ENCODE data around the gene CCDC188. TPM values are rescaled to one million over a fixed set of nuclear protein-coding genes. Genes with fewer than 3 reads are reported as not detected.

CCDC188 gene
- polyA plus RNA-seq, 1 donor from 2014 or later: not detected

GRCh38 chr22:20147237-20147988, 3.4 kb downstream of the CCDC188 start:
- no peak overlapping the region for H3K9ac ChIP-seq (ENCODE audit: low read length)
- H3K9me2 ChIP-seq (ENCODE audit: insufficient read depth, low read length): no peaks in the 10 kb centered on the region
- no peak overlapping the region for H3K27ac ChIP-seq (ENCODE audit: low read length)
- no peak overlapping the region for H2AFZ ChIP-seq (ENCODE audit: low read depth, low read length)
- H3K79me2 ChIP-seq (replicated peaks; ENCODE audit: insufficient read depth, low read length): no peaks in the 10 kb centered on the region
- H3K9me3 ChIP-seq (ENCODE audit: low read length): no peaks in the 10 kb centered on the region
- no peaks in the 10 kb centered on the region for H3K36me3 ChIP-seq (ENCODE audit: insufficient read depth, low read length)
- TF ChIP-seq SMC3 (conservative IDR thresholded peaks at IDR 0.05; ENCODE audit: poor library complexity): no peak
- no peak for TF ChIP-seq EP300 (conservative IDR thresholded peaks at IDR 0.05; ENCODE audit: poor library complexity, severe bottlenecking)
- TF ChIP-seq RAD21 (conservative IDR thresholded peaks at IDR 0.05): no peak
- no peak for TF ChIP-seq POLR2AphosphoS5 (IDR thresholded peaks at IDR 0.05)
- no peak for TF ChIP-seq TAF1 (IDR thresholded peaks at IDR 0.05; ENCODE audit: low read depth)
- TF ChIP-seq CTCF (IDR thresholded peaks at IDR 0.05; ENCODE audit: poor library complexity, severe bottlenecking): no peak
- TF ChIP-seq MXI1 (conservative IDR thresholded peaks at IDR 0.05; ENCODE audit: poor library complexity, severe bottlenecking): no peak
- no peak for TF ChIP-seq REST (IDR thresholded peaks at IDR 0.05; ENCODE audit: borderline replicate concordance)
- TF ChIP-seq EZH2 (IDR thresholded peaks at IDR 0.05; ENCODE audit: borderline replicate concordance, insufficient read depth, low read length, poor library complexity, severe bottlenecking): no peak
- no peaks in the 10 kb centered on the region for H3K27me3 ChIP-seq (ENCODE audit: insufficient read depth, low read depth, low read length)
- no peak overlapping the region for H3K4me2 ChIP-seq (ENCODE audit: low read length)
- no peaks in the 10 kb centered on the region for H3F3A ChIP-seq (ENCODE audit: insufficient read depth, low read length, poor library complexity, severe bottlenecking)
- H3K4me3 ChIP-seq (ENCODE audit: low read length): no peak overlapping the region
- no peaks in the 10 kb centered on the region for H4K20me1 ChIP-seq (ENCODE audit: insufficient read depth)

- Histone ChIP-seq H3K79me2 (replicated peaks; ENCODE audit: insufficient read depth, low read length) (no peaks in the 10 kb centered on the region), H3K36me3 (ENCODE audit: insufficient read depth, low read length) (no peaks in the 10 kb centered on the region), H3F3A (ENCODE audit: insufficient read depth, low read length, poor library complexity, severe bottlenecking) (no peaks in the 10 kb centered on the region), H3K4me3 (ENCODE audit: low read length) (no peak overlapping the region), H2AFZ (ENCODE audit: low read depth, low read length) (no peak overlapping the region), H3K27me3 (ENCODE audit: insufficient read depth, low read depth, low read length) (no peaks in the 10 kb centered on the region), H3K27ac (ENCODE audit: low read length) (no peak overlapping the region), H3K9me3 (ENCODE audit: low read length) (no peaks in the 10 kb centered on the region), H3K9me2 (ENCODE audit: insufficient read depth, low read length) (no peaks in the 10 kb centered on the region), H4K20me1 (ENCODE audit: insufficient read depth) (no peaks in the 10 kb centered on the region), H3K4me2 (ENCODE audit: low read length) (no peak overlapping the region), H3K9ac (ENCODE audit: low read length) (no peak overlapping the region)
- TF ChIP-seq EP300 (conservative IDR thresholded peaks at IDR 0.05; ENCODE audit: poor library complexity, severe bottlenecking) (no peak), SMC3 (conservative IDR thresholded peaks at IDR 0.05; ENCODE audit: poor library complexity) (no peak), CTCF (IDR thresholded peaks at IDR 0.05; ENCODE audit: poor library complexity, severe bottlenecking) (no peak), RAD21 (conservative IDR thresholded peaks at IDR 0.05) (no peak), TAF1 (IDR thresholded peaks at IDR 0.05; ENCODE audit: low read depth) (no peak), MXI1 (conservative IDR thresholded peaks at IDR 0.05; ENCODE audit: poor library complexity, severe bottlenecking) (no peak), REST (IDR thresholded peaks at IDR 0.05; ENCODE audit: borderline replicate concordance) (no peak), POLR2AphosphoS5 (IDR thresholded peaks at IDR 0.05) (no peak), EZH2 (IDR thresholded peaks at IDR 0.05; ENCODE audit: borderline replicate concordance, insufficient read depth, low read length, poor library complexity, severe bottlenecking) (no peak)
Measured at GRCh38 chr22:20146777-20147176, 4.1 kb downstream of the CCDC188 start.

Measured in neural cell (in vitro differentiated cells).